KOPT-K1 (cell line): ENCODE data around the gene ADARB1.

Experiments
- H3K27ac ChIP-seq: fragments of 200-600 bp; sonication (generic); 2 replicates; pipeline ENCODE4 v1.5.1; 2016; ENCODE audit warnings: antibody characterized with exemption, mild to moderate bottlenecking, low read depth, low read length; ENCODE audit not compliant: poor library complexity, severe bottlenecking
- H3K36me3 ChIP-seq: fragments of 200-600 bp; sonication (generic); 2 replicates; pipeline ENCODE4 v1.5.1; 2017; ENCODE audit warnings: antibody characterized with exemption, mild to moderate bottlenecking, low read length, moderate library complexity; ENCODE audit not compliant: insufficient read depth
- H3K9me3 ChIP-seq: fragments of 200-600 bp; sonication (generic); 2 replicates; pipeline ENCODE4 v1.5.1; 2017; ENCODE audit warnings: antibody characterized with exemption, low read length, mild to moderate bottlenecking; ENCODE audit not compliant: insufficient read depth, poor library complexity, severe bottlenecking

Gene ADARB1

GRCh38 chr21:45246386-45247320, 172.3 kb downstream of the ADARB1 start:
- H3K27ac ChIP-seq, result no peak overlapping the region
- H3K9me3 ChIP-seq, result peaks cover 11% of the 10 kb centered on the region
- H3K36me3 ChIP-seq, result no peaks in the 10 kb centered on the region

- no peak overlapping the region for H3K27ac ChIP-seq
- peaks cover 8% of the 10 kb centered on the region for H3K9me3 ChIP-seq
- no peaks in the 10 kb centered on the region for H3K36me3 ChIP-seq
Observed at GRCh38 chr21:45248301-45248892, 174.0 kb downstream of the ADARB1 start.

DNA sequence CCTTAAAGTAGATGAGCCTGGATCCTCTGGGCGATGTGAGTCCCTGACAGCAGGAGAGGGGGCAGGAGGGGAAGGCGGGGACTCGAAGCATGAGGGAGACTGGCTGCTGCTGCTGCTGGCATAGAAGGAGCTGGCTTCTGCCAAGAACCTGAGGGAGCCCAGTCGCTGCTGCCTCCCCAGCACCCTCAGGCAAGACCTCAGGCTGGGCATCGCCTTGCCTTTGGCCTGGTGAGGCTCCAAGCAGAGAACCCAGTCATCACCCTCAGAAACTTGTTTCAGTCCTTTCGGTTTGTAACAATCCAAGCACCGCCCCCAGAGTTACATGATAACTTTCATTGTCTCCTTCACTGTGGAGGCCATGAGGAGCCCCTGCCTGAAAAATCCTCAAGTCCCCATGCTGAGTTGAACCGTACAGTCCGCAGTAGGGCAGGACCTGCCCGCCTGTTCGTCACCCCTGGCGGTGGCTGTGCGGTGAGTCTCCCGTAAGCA, 174.6 kb downstream of the ADARB1 start:
- Histone ChIP-seq H3K27ac (no peak overlapping the region), H3K9me3 (peaks cover 2% of the 10 kb centered on the region), H3K36me3 (no peaks in the 10 kb centered on the region)

DNA sequence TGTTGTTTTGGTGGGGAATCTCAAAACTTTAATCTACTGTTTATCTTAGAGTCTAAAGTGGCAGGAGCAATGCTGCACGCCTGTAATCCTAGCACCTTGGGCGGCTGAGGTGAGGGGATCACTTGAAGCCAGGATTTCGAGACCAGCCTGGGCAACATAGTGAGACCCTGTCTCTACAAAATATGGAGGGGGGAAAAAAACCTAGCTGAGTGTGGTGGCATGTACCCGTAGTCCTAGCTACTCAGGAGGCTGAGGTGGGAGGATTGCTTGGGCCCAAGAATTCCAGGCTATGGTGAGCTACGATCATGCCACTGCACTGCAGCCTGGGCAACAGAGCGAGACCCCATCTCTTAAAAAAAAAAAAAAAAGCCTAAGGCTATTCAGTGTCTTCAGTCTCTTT, 175.2 kb downstream of the ADARB1 start:
- no peaks in the 10 kb centered on the region for H3K36me3 ChIP-seq
- no peak overlapping the region for H3K27ac ChIP-seq
- no peaks in the 10 kb centered on the region for H3K9me3 ChIP-seq

- no peak overlapping the region for H3K27ac ChIP-seq
- H3K9me3 ChIP-seq, result no peaks in the 10 kb centered on the region
- no peaks in the 10 kb centered on the region for H3K36me3 ChIP-seq
Observed at GRCh38 chr21:45250272-45250671, 175.9 kb downstream of the ADARB1 start.

DNA sequence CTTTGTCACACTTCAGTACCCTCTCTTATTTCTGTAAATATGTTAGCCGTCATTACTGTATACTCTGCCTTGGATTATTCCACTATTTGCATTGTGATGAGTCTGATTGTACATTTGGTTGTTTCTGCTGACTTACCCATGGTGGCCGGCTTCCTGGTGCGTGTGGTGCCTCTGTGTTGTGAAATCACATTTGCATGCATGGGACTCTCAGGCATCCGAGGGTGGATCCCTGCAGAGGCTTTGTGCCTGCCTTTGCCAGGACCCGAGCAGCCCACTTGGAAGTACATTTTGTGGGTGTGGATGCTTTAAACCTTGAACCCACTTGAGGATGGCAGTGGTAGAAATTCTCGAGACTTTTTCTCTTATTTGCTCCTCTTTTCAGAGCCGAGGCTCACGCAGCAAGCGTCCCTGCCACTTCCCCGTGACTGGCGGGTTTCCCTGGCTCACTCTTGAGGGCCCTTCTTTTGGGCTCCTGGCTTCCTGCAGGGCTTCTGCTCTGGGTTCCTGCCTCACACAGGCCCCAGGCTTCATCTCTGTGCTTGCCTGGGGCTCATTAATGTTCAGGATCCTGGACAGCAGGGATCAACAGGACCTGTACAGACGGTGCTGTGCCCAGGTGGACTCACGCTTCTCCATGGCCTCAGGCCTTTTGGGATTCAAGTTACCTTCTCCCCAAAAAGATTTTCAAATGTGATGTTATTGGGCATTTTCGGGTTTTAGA, 176.7 kb downstream of the ADARB1 start:
- no peaks in the 10 kb centered on the region for H3K9me3 ChIP-seq
- no peak overlapping the region for H3K27ac ChIP-seq
- no peaks in the 10 kb centered on the region for H3K36me3 ChIP-seq

DNA sequence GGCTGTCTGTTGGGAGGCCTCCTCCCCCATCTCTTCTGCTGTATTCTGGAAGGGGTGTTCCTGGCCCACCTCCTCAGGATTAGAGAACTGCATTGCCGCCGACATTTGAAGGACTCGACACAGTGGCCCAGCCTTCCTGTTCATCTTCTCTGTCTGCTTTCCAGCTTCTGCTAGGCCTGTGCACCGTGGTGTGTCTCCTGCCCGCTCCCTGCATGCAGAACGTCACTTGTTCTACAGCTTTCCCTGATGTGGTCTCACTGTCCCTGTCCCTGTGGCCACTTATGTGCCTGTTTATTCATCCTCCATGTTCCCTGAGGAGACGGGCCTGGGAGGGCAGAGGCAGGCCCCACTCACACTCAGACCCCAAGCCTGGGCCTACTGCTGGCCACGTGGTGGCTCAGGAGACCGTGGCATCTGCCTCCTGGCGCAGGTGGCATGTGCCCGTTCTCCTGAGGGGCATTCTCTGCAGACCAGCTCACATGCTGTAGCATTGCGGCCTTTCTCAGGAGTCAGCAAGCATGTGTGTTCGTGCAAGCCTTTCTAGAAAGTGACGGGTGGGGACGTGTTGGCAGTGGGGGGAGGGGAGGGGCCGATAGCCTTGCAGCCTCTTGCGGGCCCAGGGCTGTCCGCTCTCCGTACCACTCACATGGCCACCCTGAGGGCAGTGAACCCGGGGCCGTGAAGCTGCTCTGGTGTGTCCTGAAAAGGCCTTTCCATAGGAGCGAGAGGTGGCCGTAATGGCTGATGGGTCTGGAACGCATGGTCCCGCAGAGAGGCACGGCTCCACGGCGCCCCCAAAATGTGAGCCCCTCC, 177.5 kb downstream of the ADARB1 start:
- Histone ChIP-seq H3K9me3 (no peaks in the 10 kb centered on the region), H3K27ac (no peak overlapping the region), H3K36me3 (no peaks in the 10 kb centered on the region)

GRCh38 chr21:45252448-45252925, 178.1 kb downstream of the ADARB1 start:
- Histone ChIP-seq H3K9me3 (no peaks in the 10 kb centered on the region), H3K36me3 (no peaks in the 10 kb centered on the region), H3K27ac (no peak overlapping the region)

DNA sequence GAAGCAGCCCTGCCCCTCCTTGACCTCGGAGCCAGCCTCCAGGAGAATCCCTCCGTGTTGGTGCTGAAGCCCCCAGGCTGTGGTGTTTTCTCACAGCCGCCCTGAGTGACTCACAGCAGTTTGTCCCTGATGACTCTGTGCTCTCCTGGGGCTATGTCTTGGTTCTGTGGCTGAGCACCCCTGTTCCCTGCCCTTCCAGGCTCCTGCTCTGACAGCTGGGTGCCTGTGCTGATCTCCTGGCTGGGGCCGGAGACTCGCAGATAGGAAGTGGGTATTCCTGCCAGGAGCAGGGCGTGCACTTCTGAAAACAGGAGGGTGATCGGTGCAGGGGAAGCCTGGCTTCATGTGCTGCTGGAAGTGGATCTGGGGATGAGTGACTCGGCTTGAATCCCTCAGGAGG, 178.8 kb downstream of the ADARB1 start:
- H3K9me3 ChIP-seq, result no peaks in the 10 kb centered on the region
- no peaks in the 10 kb centered on the region for H3K36me3 ChIP-seq
- no peak overlapping the region for H3K27ac ChIP-seq

DNA sequence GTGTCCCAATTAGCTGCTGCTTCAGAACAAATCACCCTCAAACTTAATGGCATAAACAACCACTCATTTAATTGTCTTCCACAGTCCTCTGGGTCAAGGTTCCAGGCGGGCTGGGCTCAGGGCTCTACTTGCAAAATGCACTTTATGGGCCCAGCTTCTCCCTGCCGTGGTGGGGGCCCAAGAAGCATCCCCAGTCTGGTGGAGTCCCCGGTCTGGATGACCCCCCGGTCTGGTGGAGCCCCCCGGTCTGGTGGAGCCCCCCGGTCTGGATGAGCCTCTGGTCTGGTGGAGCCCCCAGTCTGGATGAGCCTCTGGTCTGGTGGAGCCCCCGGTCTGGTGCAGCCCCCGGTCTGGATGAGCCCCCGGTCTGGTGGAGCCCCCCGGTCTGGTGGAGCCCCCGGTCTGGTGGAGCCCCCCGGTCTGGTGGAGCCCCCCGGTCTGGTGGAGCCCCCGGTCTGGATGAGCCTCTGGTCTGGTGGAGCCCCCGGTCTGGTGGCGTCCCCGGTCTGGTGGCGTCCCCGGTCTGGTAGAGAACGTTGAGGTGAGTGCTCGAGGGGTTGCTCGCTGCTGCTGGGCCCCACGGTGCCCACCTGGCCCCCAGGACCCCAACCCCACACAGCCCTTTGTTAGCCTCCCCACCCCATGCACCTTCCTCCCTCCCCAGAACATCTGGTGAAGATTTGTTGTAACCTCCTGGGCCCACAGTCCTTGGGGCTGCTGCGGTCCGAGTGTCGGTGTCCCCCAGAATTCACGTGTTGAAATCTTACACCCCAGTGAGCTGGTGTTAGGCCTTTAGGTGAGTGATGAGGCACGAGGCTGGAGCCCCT, 179.5 kb downstream of the ADARB1 start:
- no peaks in the 10 kb centered on the region for H3K9me3 ChIP-seq
- H3K36me3 ChIP-seq, result no peaks in the 10 kb centered on the region
- no peak overlapping the region for H3K27ac ChIP-seq

DNA sequence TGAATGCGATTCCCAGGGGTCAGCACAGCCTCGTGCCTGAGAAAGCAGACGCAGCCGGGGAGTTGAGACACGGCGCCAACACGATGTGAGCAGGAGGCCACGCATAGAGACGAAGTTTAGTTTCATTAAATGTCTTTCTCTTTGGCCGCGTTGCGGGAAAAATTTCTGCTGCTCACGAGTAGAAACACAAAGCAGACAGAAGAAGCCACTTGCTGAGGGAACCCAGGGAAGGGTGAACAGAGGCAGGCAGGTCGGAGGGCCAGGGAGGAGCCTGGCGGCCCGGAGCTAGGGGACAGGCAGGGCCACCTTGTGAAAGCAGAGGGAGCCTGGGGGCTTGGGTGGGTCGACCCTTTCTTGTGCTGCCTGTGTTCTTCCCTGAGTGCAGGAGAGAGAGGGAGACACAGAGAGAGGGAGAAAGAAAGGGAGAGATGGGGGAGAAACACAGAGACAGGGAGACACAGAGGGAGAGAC, 180.1 kb downstream of the ADARB1 start:
- no peak overlapping the region for H3K27ac ChIP-seq
- no peaks in the 10 kb centered on the region for H3K9me3 ChIP-seq
- no peaks in the 10 kb centered on the region for H3K36me3 ChIP-seq

- no peaks in the 10 kb centered on the region for H3K9me3 ChIP-seq
- H3K36me3 ChIP-seq, result no peaks in the 10 kb centered on the region
- H3K27ac ChIP-seq, result peak overlapping the region; percentile 84
Observed at GRCh38 chr21:45255381-45256020, 181.1 kb downstream of the ADARB1 start.
